Uterus (tissue), 2 donors: ENCODE measurements around the gene SCN10A.

Experiments used
- POLR2A ChIP-seq, 2 donors: fragments of 450-650 bp; IDR thresholded peaks; one replicate each; pipeline ENCODE4 v1.6.1; 2016; ENCODE audit warnings: antibody characterized with exemption in 2 of 2, mild to moderate bottlenecking in 1 of 2, moderate library complexity in 1 of 2
- TF ChIP-seq, protein P1 (sequence below), 4 experiments: fragments of 200-600 bp in 2 of 4; fragments of 450-650 bp in 2 of 4; sonication (generic) in 2 of 4; IDR thresholded peaks; one replicate each; pipeline ENCODE4 v1.5.1; 2016 to 2019; ENCODE audit warnings: antibody characterized with exemption in 4 of 4, mild to moderate bottlenecking in 2 of 4, moderate library complexity in 1 of 4

DNA sequence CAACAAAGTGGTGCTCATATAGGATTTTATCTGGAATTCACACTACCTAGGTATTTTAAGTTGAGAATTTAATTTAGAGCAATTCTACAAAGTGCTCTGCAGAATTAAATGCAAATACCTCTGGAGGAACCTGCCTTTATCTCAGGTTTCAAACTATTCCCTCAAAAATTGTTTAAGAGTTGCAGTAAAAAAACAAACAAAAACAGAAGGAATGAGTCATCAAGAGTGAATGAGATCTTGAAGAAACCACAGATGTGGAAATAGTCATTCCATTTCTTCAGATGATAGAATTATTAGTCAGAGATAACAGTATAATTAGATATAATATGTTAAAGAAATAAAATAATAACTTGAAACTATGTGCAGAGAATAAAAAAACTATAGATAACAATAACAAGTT, 85.7 kb downstream of the SCN10A start:
- no peak for TF ChIP-seq POLR2A (IDR thresholded peaks at IDR 0.05)
- TF ChIP-seq, protein P1, sequence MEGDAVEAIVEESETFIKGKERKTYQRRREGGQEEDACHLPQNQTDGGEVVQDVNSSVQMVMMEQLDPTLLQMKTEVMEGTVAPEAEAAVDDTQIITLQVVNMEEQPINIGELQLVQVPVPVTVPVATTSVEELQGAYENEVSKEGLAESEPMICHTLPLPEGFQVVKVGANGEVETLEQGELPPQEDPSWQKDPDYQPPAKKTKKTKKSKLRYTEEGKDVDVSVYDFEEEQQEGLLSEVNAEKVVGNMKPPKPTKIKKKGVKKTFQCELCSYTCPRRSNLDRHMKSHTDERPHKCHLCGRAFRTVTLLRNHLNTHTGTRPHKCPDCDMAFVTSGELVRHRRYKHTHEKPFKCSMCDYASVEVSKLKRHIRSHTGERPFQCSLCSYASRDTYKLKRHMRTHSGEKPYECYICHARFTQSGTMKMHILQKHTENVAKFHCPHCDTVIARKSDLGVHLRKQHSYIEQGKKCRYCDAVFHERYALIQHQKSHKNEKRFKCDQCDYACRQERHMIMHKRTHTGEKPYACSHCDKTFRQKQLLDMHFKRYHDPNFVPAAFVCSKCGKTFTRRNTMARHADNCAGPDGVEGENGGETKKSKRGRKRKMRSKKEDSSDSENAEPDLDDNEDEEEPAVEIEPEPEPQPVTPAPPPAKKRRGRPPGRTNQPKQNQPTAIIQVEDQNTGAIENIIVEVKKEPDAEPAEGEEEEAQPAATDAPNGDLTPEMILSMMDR (IDR thresholded peaks at IDR 0.05), result no peak
